CD4-positive, alpha-beta T cell treated with Interleukin-4 for 4 hours (primary cell): Measurements from ENCODE around the gene CEACAM8.
"Not testable (repeated sequence)": the region's sequence is repeated elsewhere in the genome, so short reads cannot be mapped to it uniquely, and the experiment has no call there.

ENCODE experiments used
- DNase-seq: peaks from one replicate; pipeline ENCODE4 v3.0.0-alpha.2; 2020

The CEACAM8 gene

DNA sequence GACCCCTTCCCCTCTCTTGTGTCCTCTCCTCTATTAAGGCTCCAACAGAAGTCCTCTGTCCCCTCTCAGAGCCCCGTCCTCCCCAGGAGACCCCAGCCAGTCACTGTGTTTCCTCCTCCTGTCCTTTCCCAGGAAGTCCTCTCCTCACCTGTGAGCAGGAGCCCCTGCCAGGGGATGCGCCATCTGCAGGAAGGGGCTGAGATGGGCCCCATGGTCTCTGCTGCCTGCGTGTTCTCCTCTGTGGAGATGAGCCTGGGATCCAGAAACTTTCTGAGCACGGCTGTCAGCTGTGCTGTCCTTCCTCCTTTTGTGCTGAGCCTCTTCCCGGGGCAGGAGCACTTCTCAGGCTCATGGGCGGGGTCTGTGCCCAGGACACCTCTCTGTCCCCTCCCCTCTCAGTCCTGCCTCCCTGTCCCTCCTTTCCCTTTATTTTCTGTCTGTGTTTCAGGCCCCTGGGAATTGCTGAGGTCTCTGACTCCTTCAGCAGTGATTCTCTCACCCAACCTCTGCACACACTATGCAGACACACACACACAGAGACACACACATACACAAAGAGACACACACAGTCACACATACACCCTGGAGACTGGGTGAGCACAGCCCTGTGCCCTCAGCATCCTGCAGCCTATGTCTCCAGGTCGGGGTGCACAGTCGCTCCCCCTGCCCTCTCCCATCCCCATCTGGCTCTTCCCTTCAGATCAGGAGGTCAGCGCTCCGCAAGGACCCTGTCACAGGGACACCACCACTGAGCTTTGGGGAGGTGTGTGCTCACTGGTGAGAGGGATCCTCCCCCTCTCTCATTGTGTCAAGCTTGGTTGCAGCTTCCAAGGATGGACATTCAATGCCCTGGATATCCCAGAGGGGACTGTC, at the start of gene CEACAM8:
CEACAM8 (minus strand) TSS at position 308 of the 873 bp plus-strand sequence; CDS start at position 212, 96 bp downstream.
- no peak for DNase-seq

- DNase-seq: not testable (repeated sequence)
Observed at GRCh38 chr19:42639324-42640092, 44.8 kb upstream of the CEACAM8 start.

GRCh38 chr19:42635233-42635539, 40.5 kb upstream of the CEACAM8 start:
- no peak for DNase-seq

- DNase-seq: peak; percentile 28
Observed at GRCh38 chr19:42634409-42635232, 39.9 kb upstream of the CEACAM8 start.

DNA sequence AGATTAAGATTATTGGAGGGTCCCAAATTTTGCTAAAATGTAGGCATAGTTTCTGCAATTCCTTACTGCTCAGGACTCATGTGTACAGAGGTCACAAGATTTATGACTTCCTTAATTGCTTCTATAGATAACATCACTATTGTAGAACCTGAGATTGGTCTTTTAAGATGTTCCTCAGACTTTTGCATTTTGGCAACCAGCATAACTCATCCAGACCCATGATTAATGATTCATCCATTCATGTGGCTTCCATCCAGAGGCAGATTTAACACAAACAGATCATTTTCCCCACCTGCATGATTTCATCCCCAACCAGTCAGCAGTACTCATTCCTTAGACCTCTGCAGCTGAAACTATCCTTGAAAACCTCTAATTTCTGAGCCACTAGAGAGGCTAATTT, 34.5 kb upstream of the CEACAM8 start:
- no peak for DNase-seq

DNA sequence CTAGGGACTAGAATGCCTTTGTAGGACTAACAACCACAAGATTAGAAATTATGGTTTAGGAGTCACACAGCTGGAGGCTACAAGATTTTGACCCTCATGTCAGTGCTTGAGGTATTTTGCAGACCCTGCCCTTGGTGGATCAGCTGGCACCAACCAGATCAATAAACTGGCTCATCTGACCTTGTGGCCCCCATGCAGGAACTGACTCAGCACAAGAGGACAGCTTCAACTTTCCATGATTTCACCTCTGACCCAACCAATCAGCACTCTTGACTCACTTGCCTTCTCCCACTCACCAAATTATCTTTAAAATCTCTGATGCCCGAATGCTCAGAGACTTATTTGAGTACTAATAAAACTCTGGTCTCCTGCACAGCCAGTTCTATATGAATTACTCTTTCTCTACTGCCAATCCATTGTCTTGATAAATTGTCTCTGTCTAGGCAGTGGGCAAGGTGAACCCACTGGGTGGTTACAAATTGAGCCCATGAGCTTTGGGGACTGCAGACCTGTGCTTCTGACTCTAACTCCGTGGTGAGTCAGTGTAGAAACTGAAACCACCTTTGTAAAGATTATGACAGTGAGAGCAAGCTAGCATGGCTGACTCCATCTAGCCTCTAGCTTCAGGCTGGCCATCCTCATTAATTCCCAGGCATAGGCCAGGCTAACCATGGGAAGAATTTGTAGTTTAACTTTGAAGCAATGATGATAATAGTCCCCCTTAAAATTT, 33.9 kb upstream of the CEACAM8 start:
- DNase-seq: no peak

GRCh38 chr19:42627916-42628315, 33.2 kb upstream of the CEACAM8 start:
- no peak for DNase-seq

GRCh38 chr19:42626181-42626580, 31.5 kb upstream of the CEACAM8 start:
- no peak for DNase-seq

- DNase-seq: no peak
Observed at GRCh38 chr19:42619271-42619670, 24.5 kb upstream of the CEACAM8 start.

GRCh38 chr19:42613666-42614065, 18.9 kb upstream of the CEACAM8 start:
- no peak for DNase-seq

DNA sequence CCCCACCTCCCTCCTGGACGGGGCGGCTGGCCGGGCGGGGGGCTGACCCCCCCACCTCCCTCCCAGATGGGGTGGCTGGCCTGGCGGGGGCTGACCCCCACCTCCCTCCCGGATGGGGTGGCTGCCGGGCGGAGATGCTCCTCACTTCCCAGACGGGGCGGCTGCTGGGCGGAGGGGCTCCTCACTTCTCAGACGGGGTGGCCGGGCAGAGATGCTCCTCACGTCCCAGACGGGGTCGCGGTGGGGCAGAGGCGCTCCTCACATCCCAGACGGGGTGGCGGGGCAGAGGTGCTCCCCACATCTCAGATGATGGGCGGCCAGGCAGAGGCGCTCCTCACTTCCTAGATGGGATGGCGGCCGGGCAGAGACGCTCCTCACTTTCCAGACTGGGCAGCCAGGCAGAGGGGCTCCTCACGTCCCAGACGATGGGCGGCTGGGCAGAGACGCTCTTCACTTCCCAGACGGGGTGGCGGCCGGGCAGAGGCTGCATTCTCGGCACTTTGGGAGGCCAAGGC, 15.7 kb upstream of the CEACAM8 start:
- DNase-seq: not testable (repeated sequence)

- peak; percentile 13 for DNase-seq
Observed at GRCh38 chr19:42606660-42607351, 12.1 kb upstream of the CEACAM8 start.

DNA sequence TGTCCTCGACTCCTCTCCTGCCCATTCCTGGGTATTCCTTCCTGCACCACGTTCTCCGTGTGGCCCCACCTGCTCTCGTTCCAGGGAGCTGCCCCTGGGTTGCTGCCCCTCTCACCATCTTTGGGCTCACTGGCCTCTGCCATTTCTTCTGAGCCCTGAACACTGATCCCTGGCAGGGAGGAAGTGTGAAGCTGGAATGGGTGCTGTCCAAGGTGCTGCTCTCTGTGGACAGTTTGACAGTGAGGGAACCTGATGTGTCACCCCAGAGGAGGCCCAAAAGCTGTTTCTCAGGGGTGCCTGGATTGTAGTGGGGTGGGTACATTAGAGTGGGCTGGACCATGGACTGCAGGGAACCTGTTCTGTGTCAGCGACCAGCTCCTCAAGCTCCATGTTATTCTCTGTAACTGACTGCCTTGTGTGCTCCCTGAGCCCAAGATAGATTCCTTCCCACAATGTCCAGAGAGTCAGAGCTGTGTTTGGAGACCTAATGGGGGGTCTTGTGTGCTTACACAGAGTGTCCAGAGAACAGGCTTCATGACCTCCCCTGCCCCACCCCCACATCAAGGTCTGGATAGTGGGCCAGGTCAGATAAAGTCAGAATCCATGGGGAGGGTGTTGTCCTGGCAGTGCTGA, 7.2 kb upstream of the CEACAM8 start:
- DNase-seq: no peak

DNA sequence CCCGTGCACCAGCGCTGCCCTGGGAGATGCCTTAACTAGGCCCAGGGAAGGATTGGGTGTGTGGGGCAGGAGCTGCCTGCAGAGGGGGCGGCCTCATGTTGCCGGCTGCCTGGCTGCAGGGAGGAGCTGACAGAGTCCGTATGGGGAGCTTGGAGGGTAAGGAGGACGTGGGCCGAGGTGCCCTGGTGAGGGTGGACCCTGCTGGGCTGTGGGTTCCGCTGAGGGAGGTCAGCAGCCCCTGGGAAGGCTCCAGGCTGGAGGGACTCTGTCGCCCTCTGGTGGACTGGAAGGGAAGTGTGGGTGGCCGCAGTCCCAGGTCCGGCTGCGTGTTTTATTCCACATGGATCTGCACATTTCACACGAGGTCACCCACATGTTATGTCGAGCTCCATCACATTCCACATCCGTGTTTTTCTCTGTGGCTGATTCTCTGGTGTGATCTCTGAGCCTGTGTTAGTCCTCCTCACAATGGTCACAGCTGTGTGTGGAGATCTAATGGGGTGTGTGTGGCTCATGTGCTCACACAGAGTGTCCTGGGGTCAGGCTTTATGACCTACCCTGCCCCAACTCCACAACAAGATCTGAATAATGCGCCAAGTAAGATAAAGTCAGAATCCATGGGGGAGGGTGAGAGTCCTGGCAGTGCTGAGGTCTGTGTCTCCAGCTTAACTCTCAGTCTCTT, 1.8 kb upstream of the CEACAM8 start:
- DNase-seq: peak; percentile 37

DNA sequence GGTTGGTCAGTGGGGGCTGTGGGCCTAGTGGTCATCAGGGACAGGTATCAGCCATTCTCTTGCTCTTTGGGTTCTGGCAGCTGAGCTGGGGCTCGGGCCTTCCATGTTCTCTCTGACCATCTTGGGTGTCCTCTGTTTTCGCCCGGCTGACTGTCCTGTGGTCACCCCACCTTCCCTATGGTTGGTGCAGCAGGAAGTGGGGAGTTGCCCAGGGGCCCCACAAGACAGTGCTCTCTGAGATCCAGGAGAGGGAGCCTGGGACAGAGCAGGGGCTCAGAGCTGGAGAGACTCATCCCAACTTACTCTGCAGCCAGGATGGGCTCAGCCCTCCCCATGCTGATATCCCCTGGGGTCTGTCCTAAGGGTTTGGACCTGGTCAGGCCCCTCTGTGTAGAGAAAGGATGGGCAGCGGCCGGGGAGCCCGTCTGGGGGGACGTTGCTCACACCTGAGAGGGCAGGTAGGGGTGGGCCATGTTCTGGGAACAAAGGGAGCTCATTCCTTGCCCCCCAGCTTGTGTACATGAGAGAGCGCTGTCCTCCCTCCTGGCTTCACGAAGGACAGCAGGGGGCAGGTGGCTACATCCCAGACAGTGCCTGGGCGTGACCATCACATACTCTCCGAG, 937 bp upstream of the CEACAM8 start:
- no peak for DNase-seq

GRCh38 chr19:42589792-42590191, 4.9 kb downstream of the CEACAM8 start:
- DNase-seq: no peak

- DNase-seq: no peak
Observed at GRCh38 chr19:42584466-42584865, 10.3 kb downstream of the CEACAM8 start.

GRCh38 chr19:42577016-42577415, 17.7 kb downstream of the CEACAM8 start:
- DNase-seq: no peak

GRCh38 chr19:42576241-42576640, 18.5 kb downstream of the CEACAM8 start:
- DNase-seq: no peak

- no peak for DNase-seq
Observed at GRCh38 chr19:42573642-42574041, 21.1 kb downstream of the CEACAM8 start.
